Measurements from ENCODE around the gene ADK. TPM values are rescaled to one million over a fixed set of nuclear protein-coding genes. Genes with fewer than 3 reads are reported as not detected.

The ADK gene
- total RNA-seq, 2 experiments from 2014 or later, result 26.4 to 31.1 TPM

- Histone ChIP-seq H3K4me2 (ENCODE audit: low read length) (no peak overlapping the region), H3K4me3 (ENCODE audit: low read depth, low read length, poor library complexity, severe bottlenecking) (no peak overlapping the region), H4K20me1 (ENCODE audit: insufficient read depth, low read length) (no peaks in the 10 kb centered on the region), H3K4me1 (ENCODE audit: insufficient read depth, low read length, poor library complexity, severe bottlenecking) (no peaks in the 10 kb centered on the region), H3K27ac (ENCODE audit: low read depth, low read length, poor library complexity, severe bottlenecking) (no peak overlapping the region), H3K36me3 (ENCODE audit: insufficient read depth, low read length) (no peaks in the 10 kb centered on the region), H3K9me3 (ENCODE audit: low read length) (no peaks in the 10 kb centered on the region), H2AFZ (ENCODE audit: low read length) (no peak overlapping the region), H3K9me2 (ENCODE audit: insufficient read depth, low read length) (no peaks in the 10 kb centered on the region), H3K79me2 (ENCODE audit: insufficient read depth, low read depth, low read length) (no peaks in the 10 kb centered on the region)
- DNase-seq (ENCODE audit: low spot score), result no peak
- POLR2A ChIA-PET, result interaction anchor here (0.6 to 1.4 kb wide), 5 partner anchors 11 to 278 kb away, joined by 3 to 5 read pairs (median 3); no protein-coding TSS in a partner anchor
- BruUV-seq (replicated peaks), result no TSS peak
- intact Hi-C loops (cut with micrococcal nuclease; ENCODE audit: unreplicated experiment), result no loop called here
- CTCF ChIA-PET (ENCODE audit: unreplicated experiment), result no interaction called here
- no peak for TF ChIP-seq CTCF (conservative IDR thresholded peaks at IDR 0.05; ENCODE audit: low read length)
- TF ChIP-seq EZH2phosphoT487 (IDR thresholded peaks at IDR 0.05; ENCODE audit: borderline replicate concordance, low read depth, low read length), result no peak
Measured at GRCh38 chr10:74275755-74276290, 124.8 kb downstream of the ADK start.

- Histone ChIP-seq H3K36me3 (ENCODE audit: insufficient read depth, low read length) (no peaks in the 10 kb centered on the region), H3K4me2 (ENCODE audit: low read length) (no peak overlapping the region), H3K9me2 (ENCODE audit: insufficient read depth, low read length) (no peaks in the 10 kb centered on the region), H3K27ac (ENCODE audit: low read depth, low read length, poor library complexity, severe bottlenecking) (no peak overlapping the region), H3K79me2 (ENCODE audit: insufficient read depth, low read depth, low read length) (no peaks in the 10 kb centered on the region), H3K4me1 (ENCODE audit: insufficient read depth, low read length, poor library complexity, severe bottlenecking) (no peaks in the 10 kb centered on the region), H3K9me3 (ENCODE audit: low read length) (no peaks in the 10 kb centered on the region), H2AFZ (ENCODE audit: low read length) (no peak overlapping the region), H4K20me1 (ENCODE audit: insufficient read depth, low read length) (no peaks in the 10 kb centered on the region), H3K4me3 (ENCODE audit: low read depth, low read length, poor library complexity, severe bottlenecking) (no peak overlapping the region)
- TF ChIP-seq EZH2phosphoT487 (IDR thresholded peaks at IDR 0.05; ENCODE audit: borderline replicate concordance, low read depth, low read length) (no peak), CTCF (conservative IDR thresholded peaks at IDR 0.05; ENCODE audit: low read length) (no peak)
- DNase-seq (ENCODE audit: low spot score), result no peak
- ChIA-PET POLR2A (interaction anchor here (0.6 to 1.4 kb wide), 6 partner anchors 10 to 278 kb away, joined by 3 to 8 read pairs (median 3); no protein-coding TSS in a partner anchor), CTCF (ENCODE audit: unreplicated experiment) (no interaction called here)
- no TSS peak for BruUV-seq (replicated peaks)
- intact Hi-C loops (cut with micrococcal nuclease; ENCODE audit: unreplicated experiment), result no loop called here
Measured at GRCh38 chr10:74276416-74276815, 125.4 kb downstream of the ADK start.

- Histone ChIP-seq H3K4me3 (ENCODE audit: low read depth, low read length, poor library complexity, severe bottlenecking) (no peak overlapping the region), H2AFZ (ENCODE audit: low read length) (no peak overlapping the region), H3K36me3 (ENCODE audit: insufficient read depth, low read length) (no peaks in the 10 kb centered on the region), H3K9me2 (ENCODE audit: insufficient read depth, low read length) (no peaks in the 10 kb centered on the region), H3K27ac (ENCODE audit: low read depth, low read length, poor library complexity, severe bottlenecking) (no peak overlapping the region), H3K4me2 (ENCODE audit: low read length) (no peak overlapping the region), H3K9me3 (ENCODE audit: low read length) (0 out of 2 replicates have a peak, but pooled peaks cover 5% of the 10 kb centered on the region), H3K79me2 (ENCODE audit: insufficient read depth, low read depth, low read length) (no peaks in the 10 kb centered on the region), H3K4me1 (ENCODE audit: insufficient read depth, low read length, poor library complexity, severe bottlenecking) (no peaks in the 10 kb centered on the region), H4K20me1 (ENCODE audit: insufficient read depth, low read length) (no peaks in the 10 kb centered on the region)
- intact Hi-C loops (cut with micrococcal nuclease; ENCODE audit: unreplicated experiment), result no loop called here
- TF ChIP-seq EZH2phosphoT487 (IDR thresholded peaks at IDR 0.05; ENCODE audit: borderline replicate concordance, low read depth, low read length) (no peak), CTCF (conservative IDR thresholded peaks at IDR 0.05; ENCODE audit: low read length) (no peak)
- ChIA-PET CTCF (ENCODE audit: unreplicated experiment) (no interaction called here), POLR2A (interaction anchor here (1.7 kb wide), 1 partner anchor 10 kb away, joined by 5 read pairs; no protein-coding TSS in a partner anchor)
- no TSS peak for BruUV-seq (replicated peaks)
- no peak for DNase-seq (ENCODE audit: low spot score)
Measured at GRCh38 chr10:74282151-74282847, 131.3 kb downstream of the ADK start.

All from OCI-LY7 (cell line).